Hematopoietic multipotent progenitor cell (in vitro differentiated cells): ENCODE results near the gene CNPY4. TPM values are rescaled to one million over a fixed set of nuclear protein-coding genes. Genes with fewer than 3 reads are reported as not detected.
A peak's percentile ranks its signal among the peaks of the same experiment; 100 is the strongest.
"Not testable (repeated sequence)": the region's sequence is repeated elsewhere in the genome, so short reads cannot be mapped to it uniquely, and the experiment has no call there.

ENCODE experiments used
- DNase-seq, 3 donors: peaks; one replicate each; pipeline ENCODE4 v3.0.0-alpha.2; 2011 to 2015; ENCODE audit warnings: low read depth in 2 of 3, low spot score in 2 of 3
- total RNA-seq: library from RNA; depleted of rRNA; stranded (reverse); fragments of >200 nt; gene quantifications from one replicate; pipeline ENCODE4 v1.2.3, GENCODE V29; 2012

Gene CNPY4
- total RNA-seq, 1 donor = 11.6 TPM

GRCh38 chr7:100111914-100112313 lies 7.5 kb upstream of the CNPY4 start:
- no peak for DNase-seq

GRCh38 chr7:100115026-100115425 lies 4.4 kb upstream of the CNPY4 start:
- no peak for DNase-seq

GRCh38 chr7:100118388-100119071 lies 904 bp upstream of the CNPY4 start:
- no peak for DNase-seq

GRCh38 chr7:100119970-100120732 lies 717 bp downstream of the CNPY4 start:
- peak; percentile 48 to 69 (median 60) for DNase-seq

- DNase-seq = no peak
These were observed 1.3 kb downstream of the CNPY4 start for GRCh38 chr7:100120733-100121036.

GRCh38 chr7:100122067-100122466 lies 2.6 kb downstream of the CNPY4 start:
- DNase-seq = no peak

GRCh38 chr7:100122568-100122967 lies 3.1 kb downstream of the CNPY4 start:
- no peak for DNase-seq

- DNase-seq = no peak
These were observed 5.1 kb downstream of the CNPY4 start for GRCh38 chr7:100124301-100125230.

GRCh38 chr7:100126239-100126930 lies 7.0 kb downstream of the CNPY4 start:
- DNase-seq = no peak

- DNase-seq = peak; percentile 90 to 95 (median 93)
These were observed 7.8 kb downstream of the CNPY4 start, which contains the start of gene MBLAC1 for GRCh38 chr7:100126931-100127865. MBLAC1 (plus strand) TSS chr7:100126967; CDS start chr7:100127396, 429 bp downstream.

- DNase-seq = peak in 1 of 3 donors; percentile 47
These were observed 8.6 kb downstream of the CNPY4 start for GRCh38 chr7:100127866-100128636.

GRCh38 chr7:100128637-100128963 lies 9.2 kb downstream of the CNPY4 start:
- DNase-seq = no peak

GRCh38 chr7:100130220-100130607 lies 10.8 kb downstream of the CNPY4 start:
- DNase-seq = not testable (repeated sequence)

GRCh38 chr7:100130608-100131453 lies 11.4 kb downstream of the CNPY4 start:
- peak; percentile 60 to 78 (median 66) for DNase-seq

- no peak for DNase-seq
These were observed 12.7 kb downstream of the CNPY4 start for GRCh38 chr7:100132126-100132525.

GRCh38 chr7:100132697-100133151 lies 13.3 kb downstream of the CNPY4 start:
- peak in 2 of 3 donors; percentile 64 to 71 for DNase-seq

GRCh38 chr7:100137851-100138760 lies 18.7 kb downstream of the CNPY4 start:
- no peak for DNase-seq
